ENCODE data around the gene ADIPOQ.
"Not testable (repeated sequence)": the region's sequence is repeated elsewhere in the genome, so short reads cannot be mapped to it uniquely, and the experiment has no call there.

- TF ChIP-seq CTCF (IDR thresholded peaks at IDR 0.05); POLR2A (IDR thresholded peaks at IDR 0.05); POLR2AphosphoS5 (IDR thresholded peaks at IDR 0.05; ENCODE audit: insufficient read depth in 1 of 2, low read depth in 1 of 2): not testable (repeated sequence)
These were observed 45.0 kb downstream of the ADIPOQ start for GRCh38 chr3:186887507-186887938.

All from vagina (tissue), 2 donors.